Stimulated activated CD8-positive, alpha-beta memory T cell treated with anti-CD3 and anti-CD28 coated beads, Interleukin-2, amount 100 ng/mL, for 1 hour (primary cell): ENCODE data around the gene CTRB2.

ENCODE experiments used
- DNase-seq, 2 donors: peaks; one replicate each; pipeline ENCODE4 v3.0.0-alpha.2; 2020; ENCODE audit warnings: low read depth in 2 of 2

Gene CTRB2

DNA sequence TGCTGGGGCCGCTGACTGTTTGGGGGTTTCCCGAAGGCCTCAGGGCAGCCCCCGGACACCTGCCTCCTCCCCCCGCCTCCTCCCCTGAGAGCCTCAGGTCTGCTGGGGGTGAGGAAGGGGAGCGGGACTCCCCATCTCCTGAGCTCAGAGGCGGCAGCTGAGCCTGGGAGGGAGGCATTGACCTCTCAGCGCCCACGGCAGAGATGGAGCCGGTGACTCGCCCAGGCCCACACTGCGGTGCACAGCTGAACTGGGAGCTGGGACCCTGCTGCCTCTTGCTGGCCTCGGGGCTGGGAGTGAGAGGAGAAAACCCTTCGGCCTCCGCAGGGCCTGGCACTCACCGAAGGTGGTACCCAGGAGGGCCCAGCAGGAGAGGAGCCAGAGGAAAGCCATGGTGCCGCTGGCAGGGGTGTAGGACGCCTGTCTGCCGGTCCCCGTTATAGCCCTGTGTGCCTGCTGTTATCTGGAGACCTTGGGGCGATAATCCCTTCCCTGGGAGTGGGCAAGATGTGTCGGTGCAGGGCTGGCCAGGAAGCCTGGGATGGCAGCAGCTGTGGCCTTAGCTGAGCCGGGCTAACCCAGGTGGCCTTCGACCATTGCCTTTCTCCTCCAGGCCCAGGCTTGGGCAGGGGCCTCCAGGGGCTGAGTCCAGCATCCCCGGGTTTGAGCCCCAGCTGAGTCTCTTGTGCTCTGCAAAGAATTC, at the start of gene CTRB2:
CTRB2 (minus strand) TSS at position 413 of the 703 bp plus-strand sequence; CDS start at position 393, 20 bp downstream.
- DNase-seq, result no peak

DNA sequence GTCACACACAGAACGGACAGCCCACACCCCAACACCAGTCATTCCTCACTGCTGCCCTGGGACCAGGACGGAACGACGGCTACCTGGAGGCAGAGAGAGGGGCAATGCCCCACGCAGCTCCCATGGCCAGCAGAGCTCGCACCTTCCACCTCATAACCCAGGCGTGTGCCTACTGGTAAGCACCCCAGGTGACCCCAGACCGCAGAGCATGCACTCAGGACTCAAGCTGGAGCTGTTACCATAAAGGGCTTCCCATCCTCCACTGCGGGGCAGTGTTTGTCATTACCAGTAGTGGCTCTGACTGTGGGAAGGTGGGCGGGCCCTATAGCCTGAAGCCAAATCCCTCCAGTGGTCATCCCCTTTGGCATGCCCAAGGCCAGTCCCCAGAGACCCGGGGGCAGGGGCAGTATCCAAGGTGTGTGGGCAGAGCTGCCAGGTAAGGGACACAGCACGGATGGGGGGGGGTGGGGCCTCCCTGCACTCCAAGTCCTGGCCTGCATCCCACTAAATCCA, 49.2 kb upstream of the CTRB2 start:
- DNase-seq, result no peak

DNA sequence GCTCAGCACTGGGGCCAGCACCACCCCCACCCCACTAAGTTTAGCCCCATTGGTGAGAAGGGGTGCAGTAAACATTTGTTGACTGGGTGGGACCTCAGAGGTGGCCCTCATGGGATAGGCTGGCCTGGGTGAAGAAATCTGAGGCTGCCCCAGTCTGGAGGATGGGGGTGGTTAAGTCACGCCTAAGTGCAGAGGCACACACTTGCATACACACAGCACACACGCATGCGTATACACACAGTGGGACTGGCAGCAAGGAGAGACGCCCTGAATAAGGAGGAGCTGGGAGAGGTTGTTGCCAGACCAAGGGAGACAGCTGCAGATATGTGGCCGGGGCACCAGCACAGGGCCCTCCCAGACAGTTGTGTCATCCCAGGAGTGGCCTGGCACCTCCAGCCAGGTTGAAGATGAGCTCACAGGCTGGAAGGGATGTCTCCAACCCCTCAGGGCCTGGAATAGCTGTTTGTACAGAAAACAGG, 47.4 kb upstream of the CTRB2 start:
- no peak for DNase-seq

DNA sequence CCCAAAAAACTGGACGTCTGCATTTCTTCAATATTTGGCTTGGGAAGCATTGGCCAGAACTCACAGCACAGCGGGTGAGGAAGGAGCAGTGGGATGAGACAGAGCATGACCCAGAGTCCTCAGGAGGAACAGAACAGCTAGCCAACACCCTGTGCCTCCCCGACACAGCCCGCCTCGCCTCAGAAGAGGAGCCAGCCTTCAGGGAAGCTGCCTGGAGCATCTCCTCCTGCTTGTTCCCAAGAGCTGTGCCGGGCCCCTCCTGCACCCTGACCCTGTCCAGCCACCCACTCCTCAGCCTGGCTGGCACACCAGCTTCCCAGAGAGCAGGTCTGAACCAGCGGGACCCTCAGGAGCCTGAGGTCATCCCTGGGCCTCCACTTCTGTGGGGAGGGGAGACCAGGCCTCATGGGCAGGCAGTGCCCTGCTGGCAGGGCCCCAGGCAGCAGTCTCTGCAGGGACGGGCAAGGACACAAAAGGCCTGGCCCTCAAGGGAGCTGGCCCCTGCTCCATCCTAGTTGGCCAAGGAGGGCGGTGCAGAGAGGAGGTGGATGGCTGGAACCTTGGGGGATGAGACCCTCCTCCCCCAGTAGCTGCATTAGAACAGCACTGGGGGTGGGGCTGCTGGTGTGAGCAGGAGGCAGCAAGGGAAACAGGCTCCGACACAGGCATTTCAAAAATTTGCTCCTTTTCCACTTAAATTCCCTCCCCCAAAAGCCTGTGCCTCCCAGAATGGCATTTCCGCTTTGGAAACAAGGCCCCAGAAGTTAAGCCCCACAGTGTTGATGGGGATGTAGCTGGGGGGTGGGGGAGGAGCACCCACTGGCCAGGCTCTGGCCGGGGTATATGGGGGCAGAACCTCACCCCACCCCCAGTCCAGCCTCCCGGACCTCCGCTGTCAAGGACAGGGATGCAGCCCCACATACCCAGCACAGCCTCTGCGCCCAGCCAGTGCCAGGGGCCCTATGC, 46.3 kb upstream of the CTRB2 start:
- DNase-seq, result no peak

DNA sequence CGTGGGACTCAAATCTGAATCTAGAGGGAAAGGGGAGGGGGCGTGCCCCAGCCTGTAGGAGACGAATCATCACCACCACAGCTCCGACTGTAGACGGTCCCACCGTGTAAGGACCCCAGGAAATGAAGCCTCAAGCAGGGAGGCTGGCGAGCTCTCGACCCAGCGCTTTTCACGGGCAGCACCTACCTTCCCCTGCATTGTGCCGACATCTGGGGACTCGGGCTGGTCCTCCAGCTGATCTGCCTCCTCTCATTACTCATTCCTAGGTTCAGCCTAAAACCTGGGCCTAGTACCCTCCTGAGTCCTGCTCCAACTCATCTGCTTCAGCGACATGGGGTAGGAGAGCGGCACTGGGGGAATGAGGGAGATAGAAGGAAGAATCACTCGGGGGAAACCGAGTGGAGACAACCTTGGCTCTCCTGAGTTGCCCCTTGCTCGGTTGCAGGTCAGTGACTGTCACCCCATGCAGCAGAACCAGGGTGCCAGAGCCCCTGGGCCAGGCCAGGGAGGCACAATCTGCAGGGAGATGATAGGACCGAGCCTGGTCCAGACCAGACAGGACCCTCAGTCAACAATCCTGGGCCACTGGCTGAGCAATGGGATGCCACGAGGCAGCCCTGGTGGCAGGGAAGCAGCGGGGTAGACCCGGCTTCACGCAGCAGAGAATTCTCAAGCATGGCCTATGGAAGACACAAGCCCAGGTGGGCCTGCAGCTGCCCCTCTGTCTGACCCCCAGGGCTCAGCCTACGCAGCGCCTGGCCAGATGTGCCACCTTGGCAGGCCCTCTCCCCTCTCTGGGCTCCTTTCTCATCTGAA, 45.3 kb upstream of the CTRB2 start:
- no peak for DNase-seq

DNA sequence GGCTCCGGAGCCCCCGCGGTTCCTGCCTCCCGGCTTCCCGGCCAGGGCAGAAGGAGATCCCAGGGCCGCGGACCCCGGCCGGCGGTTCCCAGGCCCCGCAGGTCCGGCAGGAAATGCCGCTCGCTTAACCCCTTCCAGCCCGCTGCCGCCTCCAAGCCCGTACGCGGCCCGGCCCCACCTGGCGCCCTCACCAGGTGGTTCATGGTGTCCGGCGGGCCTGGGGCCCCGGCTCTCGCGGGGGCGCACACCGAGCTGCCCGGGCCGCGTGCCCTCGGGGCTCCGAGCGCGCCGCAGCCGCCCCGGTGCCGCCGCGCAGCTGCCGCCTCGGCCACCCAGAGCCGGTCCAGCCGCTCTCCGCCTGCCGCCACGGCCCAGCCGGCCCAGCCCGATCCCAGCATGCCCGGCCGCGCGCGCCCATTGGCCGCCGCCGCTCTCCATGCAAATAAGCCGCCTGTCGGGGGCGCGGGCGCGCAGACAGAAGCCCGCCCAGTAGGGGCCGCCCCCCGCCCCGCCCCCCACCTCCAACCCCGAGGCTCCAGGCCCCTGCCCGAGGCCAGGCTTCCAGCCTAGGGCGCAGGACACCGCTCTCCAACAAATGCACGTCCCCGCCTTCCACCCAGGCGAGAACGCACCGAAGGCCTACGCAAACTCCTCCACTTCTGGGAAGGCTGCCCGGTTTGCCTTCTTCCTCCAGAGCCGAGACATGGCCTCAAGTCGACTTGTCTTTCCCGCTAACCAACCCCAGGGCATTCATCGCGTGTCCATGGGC, 44.5 kb upstream of the CTRB2 start, which contains the start of gene BCAR1:
BCAR1 (minus strand) TSS at position 345 of the 769 bp plus-strand sequence; CDS start at position 203, 142 bp downstream.
- DNase-seq, result no peak

DNA sequence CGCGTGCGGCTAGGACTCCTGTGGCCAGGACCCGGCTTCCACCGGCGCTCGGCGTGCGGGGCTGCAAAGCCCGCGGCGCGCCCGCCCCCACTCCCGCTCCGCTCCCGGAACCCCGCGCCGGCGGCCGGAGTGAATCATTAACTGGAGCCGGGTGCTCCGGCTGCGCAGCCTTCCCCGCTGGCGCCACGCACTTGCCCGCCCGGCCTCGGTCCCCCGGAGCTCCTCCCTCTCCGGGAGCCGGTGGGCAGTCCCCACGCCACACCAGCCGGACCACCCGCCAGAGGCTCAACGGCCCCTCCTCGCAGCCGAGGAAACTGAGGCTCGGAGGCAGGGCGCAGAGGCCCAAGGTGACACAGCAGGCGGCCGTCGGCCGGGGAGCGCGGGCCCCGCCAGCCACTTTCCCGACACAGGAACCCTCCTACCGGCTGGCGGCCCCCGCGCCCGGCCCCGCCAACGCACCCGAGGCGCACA, 43.9 kb upstream of the CTRB2 start:
- no peak for DNase-seq

DNA sequence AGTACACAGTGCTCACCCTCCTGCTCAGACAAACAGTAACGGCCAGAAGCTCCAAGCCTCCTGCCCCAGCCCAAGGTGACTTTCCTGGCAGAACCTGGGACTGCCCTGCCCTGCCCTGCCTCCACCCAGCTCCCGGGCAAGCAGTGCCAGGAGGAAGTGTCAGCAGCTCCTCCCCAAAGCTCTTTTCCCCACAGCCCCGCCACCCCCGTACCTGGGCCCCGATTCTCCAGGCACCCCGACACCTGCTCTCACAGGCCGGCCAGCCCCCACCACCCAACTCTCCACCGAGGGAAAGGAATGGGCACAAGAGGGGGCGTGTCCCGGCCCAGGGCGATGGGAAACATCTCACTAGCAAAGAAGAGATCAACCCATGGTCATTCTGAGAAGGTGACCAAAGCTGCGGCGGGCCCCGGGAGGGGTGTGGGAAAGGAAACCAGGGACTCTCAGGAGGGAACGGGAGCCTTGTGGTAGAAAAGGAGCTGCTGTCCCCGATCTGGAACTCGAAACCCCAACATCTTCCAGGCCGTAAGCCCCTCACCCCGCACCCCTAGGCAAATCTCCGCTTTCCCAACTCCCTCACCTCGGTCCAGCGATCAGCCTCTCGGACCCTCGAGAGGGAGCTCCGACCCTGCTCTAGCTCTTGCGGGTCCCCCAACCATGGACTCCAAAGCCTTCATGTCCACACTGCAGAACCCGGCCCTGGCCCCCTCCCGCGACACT, 43.3 kb upstream of the CTRB2 start:
- DNase-seq, result no peak

DNA sequence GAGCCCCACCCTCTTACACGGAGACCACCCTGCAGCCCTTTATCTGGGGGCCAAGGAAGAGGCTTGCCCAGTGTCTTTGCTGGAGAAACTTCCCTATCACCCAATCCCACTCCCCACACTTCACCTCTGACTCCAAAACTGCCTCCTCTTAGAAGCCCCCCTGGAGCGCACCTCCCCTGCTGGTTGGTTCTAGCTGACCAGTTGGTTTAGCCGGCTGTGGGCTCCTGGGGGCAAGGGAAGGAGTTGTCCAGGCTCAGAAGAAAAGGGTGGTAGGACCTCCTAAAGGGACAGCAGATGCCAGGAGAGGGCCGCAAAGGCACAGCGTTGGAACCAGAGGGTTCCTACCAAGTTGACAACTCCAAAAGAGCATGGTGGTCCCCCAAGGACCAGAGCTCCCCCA, 42.5 kb upstream of the CTRB2 start:
- no peak for DNase-seq

DNA sequence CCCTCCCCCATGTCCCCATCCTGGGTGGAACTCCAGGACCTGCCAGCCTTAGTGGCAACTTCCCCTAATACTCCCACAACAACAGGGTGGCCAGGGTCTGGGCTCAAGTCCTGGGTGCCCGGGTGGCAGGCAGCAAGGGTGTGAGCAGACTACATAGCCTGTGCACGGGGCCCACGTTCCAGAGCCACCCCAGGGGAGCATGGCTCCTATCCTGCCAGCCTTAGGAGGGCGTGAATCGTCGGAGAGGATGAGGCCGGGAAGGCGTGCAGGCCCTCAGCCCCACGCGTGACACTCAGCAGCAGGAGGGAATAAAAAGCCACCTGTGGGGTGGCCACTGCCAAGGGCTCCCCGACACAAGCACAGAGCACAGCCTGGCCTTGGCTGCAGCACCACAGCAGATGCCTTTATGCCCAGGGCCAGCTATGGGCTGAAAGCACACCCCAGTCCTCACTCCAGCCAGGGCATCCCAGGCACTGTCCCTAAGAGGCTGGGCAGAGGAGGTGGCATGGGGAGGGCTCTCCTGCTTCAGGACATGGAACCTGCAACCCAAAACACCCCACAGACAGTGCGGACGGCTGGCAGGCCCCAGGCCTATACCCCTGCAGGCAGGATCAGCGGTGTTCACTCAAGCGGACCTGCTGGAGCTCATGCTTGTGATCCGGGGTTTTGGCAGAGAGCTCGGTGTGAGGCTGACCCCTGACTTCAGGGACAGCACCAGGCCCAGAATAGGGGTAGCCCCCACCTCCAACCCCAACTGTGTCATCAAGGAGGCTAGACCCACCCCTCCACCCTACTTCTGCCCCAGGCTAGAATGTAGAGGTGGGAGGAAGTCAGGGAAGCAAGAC, 41.8 kb upstream of the CTRB2 start:
- no peak for DNase-seq

DNA sequence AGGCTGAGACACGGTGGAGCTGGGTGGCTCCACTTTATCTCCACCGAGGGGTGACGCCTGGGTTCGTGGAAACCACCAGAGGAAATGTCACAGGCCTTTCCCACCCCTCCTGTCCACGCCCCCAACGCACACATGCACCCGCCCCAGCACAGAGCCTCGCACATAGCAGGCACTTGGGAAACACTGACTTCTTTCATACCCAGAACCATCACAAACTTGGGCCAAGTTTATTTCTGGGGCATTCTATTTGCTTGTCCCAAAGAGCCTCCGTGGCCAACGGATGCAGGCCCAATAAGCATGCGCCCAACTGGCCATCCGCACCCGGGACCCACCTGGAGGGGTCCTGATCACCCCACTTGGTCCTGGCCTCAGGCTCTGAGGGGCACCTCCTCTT, 41.2 kb upstream of the CTRB2 start:
- no peak for DNase-seq

DNA sequence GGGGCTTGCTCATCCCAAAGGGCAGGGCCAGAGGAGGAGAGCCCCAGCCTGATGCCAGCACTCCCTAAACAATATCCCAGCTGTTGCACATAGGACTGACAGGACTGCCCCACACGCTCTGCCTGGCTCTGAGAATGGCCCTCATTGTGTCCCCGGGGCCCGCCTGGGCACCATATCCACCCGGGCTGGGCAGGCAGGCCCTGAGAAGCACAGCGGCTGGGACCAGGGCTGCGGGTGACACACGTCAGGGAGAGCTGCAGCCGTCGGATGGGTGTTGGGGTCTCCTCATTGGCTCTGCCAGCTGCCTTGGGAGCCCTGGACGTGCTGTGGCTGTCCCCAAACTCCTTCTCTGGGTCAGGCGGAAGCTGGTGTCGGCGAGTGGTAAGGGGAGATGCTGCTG, 40.3 kb upstream of the CTRB2 start:
- DNase-seq, result no peak

DNA sequence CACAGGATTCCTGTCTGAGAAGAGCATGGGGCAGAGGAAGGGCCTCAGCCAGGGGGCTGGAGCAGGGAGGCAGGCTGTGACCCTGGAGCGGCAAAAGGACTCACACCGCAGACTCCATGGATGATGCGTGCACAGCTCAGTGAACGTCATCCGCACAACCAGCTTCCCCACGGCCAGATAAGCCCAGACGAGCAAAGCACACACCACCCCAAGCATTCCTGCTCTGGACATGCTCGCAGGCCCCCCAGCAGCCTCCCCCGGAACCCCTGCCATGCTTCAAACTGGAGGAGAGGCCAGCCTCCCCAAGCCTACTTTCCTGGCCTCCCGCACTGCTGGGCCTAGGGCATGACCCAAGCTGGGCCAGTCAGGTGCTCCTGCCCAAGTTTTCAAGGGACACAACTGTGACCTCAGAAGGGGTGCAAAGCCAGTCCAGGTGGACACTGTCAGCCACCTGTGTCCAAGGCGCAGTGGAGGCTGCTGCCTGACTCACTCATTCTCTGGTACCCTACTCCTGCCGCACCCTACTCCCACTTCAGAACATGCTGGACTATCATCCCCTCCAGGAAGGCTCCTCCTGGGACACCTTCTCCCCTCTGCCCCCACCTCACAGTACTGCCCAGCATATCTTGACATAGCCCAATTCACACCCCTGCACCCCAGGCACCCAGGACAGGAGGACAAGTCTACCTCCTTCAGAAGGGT, 39.7 kb upstream of the CTRB2 start:
- DNase-seq, result no peak

DNA sequence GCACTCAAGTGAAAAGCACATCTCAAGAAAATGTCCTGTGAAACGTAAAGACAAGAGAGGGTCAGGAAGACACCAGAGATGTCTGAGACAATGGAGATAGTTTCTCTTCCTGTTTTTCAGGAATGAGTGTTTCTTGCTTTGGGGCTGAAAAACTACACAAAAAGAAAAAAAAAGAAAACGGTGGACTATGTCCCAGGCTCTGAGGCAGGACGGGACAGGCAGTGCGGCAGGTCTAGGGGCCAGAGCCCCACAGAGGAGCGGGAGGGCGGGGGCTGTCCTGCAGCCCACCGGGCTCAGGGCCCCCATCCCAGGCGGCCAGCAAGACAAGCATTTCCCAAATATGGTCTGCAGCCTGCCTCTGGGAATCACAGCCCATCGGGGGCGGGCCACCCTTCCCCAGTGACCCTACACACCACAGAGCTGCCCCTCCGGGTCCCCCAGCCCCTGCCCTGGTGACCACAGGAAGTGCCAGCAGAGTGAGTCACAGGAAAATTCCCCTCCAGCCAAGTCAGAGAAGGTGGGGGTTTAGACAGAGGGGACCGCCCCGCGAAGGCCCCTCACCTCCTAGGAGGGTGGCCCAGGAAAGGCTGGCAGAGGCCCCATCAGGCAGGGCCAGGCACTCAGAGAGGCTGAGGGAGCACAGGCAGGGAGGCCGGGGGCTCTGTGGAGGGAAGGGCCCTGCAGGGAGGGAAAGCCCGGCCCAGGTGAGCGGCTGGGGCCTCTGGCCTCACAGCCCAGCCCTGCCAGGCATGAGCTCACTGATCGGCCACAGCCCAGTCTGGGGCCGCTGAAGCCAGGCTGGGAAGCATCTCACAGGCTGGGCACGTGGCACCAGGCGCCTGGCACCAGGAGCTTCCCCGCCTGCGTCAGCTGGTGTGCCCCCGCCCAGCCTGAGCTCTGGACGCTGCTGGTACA, 38.1 kb upstream of the CTRB2 start:
- no peak for DNase-seq

DNA sequence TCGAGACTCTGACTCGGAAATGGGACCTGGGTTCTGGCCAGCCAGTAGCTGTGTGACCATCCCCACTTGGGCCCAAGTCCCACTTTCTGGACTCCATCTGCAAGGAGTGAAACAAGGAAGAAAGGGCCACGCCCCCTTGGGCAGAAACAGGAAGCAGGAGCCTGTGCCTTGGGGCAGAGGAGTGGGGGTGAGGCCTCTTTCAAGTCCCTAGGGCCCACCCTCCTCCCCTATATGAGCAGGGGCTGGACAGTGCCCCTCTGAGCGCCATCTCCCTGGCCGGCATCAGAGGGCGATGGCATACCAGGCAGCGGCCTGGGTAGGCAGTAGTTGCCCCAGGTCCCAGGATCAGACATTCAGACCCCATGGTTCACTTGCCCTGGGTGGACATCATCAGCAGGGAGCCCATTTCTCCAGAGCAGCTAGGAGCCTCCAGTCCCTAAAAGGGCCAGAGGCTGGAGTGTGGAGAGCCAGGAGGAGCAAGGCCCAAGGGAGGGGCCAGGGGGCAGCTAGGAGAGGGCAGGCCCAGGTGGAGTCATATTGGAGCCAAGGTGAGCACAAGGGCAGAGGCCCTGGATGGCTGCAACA, 37.4 kb upstream of the CTRB2 start:
- no peak for DNase-seq

DNA sequence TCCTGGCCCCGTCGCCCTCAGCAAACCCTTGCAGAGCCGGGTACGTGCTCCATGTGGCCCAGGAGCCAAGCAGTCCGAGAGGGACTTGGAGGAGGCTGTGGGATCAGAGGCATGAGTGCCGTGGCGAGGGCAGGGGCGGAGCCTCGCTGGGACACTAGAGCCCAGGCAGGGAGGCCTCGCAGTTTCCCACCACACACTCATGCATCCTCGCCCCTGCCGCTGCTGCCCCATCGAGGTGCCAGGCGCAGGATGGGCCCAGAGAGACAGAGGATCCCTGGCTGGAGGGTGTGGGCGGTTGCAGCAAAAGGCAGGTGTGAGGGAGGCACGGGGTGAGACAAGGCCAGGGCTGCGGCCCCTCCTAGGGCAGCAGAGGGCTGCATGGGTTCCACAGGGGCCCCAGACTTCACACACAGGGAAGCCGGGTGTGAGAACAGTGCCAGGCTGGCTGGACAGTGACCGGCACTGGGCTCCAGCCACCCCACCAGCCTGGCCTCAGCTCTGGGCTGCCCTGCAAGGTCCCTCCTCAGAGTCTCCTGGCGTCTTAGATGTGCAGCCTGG, 36.8 kb upstream of the CTRB2 start:
- DNase-seq, result no peak
